Measurements from ENCODE around the gene IFT22. TPM values are rescaled to one million over a fixed set of nuclear protein-coding genes. Genes with fewer than 3 reads are reported as not detected.
"Not testable (repeated sequence)": the region's sequence is repeated elsewhere in the genome, so short reads cannot be mapped to it uniquely, and the experiment has no call there.

IFT22 gene
- polyA plus RNA-seq, 3 donors: 0.59 to 1.5 (median 0.87) TPM

- peaks cover 0 to 5% of the 10 kb centered on the region in 2 donors for H3K36me3 Mint-ChIP-seq
- Histone ChIP-seq H3K4me2 (replicated peaks; ENCODE audit: extremely low read depth, low read length, poor library complexity, severe bottlenecking) (no peak overlapping the region), H3K27me3 (ENCODE audit: control insufficient read depth in 2 of 2, insufficient read depth in 2 of 2, low read length in 2 of 2) (no peaks in the 10 kb centered on the region), H3K79me2 (ENCODE audit: insufficient read depth, low read length) (no peaks in the 10 kb centered on the region), H3K4me1 (ENCODE audit: control insufficient read depth in 1 of 2, insufficient read depth in 2 of 2, low read length in 2 of 2) (peaks cover 8 to 9% of the 10 kb centered on the region in 2 donors), H3K9me3 (replicated peaks in 1 of 2; ENCODE audit: control insufficient read depth in 1 of 2, insufficient read depth in 1 of 2, low read length in 2 of 2) (peaks cover 6 to 9% of the 10 kb centered on the region in 2 donors), H3K27ac (ENCODE audit: low read depth in 1 of 2, low read length in 2 of 2) (no peak overlapping the region), H3K4me3 (replicated peaks in 1 of 3; ENCODE audit: low read depth in 2 of 3, low read length in 3 of 3) (no peak overlapping the region), H3K9ac (ENCODE audit: insufficient read depth, low read length, poor library complexity, severe bottlenecking) (no peak overlapping the region), H2AFZ (ENCODE audit: insufficient read depth, low read depth, low read length, poor library complexity, severe bottlenecking) (no peak overlapping the region), H4K20me1 (ENCODE audit: insufficient read depth, low read length) (no peaks in the 10 kb centered on the region), H3K36me3 (replicated peaks in 1 of 2; ENCODE audit: control insufficient read depth in 1 of 2, insufficient read depth in 2 of 2, low read length in 2 of 2) (no peaks in the 10 kb centered on the region)
- H3K9me3 Mint-ChIP-seq: peaks cover 6 to 16% (median 10%) of the 10 kb centered on the region in 7 donors
- intact Hi-C loops (cut with micrococcal nuclease): loop anchor here (10.0 kb wide), 1 partner anchor 140 kb away; no protein-coding TSS in a partner anchor
- no peak for DNase-seq
- no peak overlapping the region for H3K27ac Mint-ChIP-seq
- no peak for TF ChIP-seq CTCF (IDR thresholded peaks at IDR 0.05)
- WGBS (ENCODE audit: insufficient coverage): 100% methylated on average over 4 of the region's 9 CpGs
- H3K27me3 Mint-ChIP-seq (ENCODE audit: low read depth in 3 of 3): peaks cover 8 to 15% (median 9%) of the 10 kb centered on the region in 3 donors
- peaks cover 23% of the 10 kb centered on the region for H3K4me1 Mint-ChIP-seq
- no peak overlapping the region for H3K4me3 Mint-ChIP-seq
Observed at GRCh38 chr7:101285171-101285570, 36.4 kb downstream of the IFT22 start.

- H3K27me3 ChIP-seq (ENCODE audit: control insufficient read depth in 2 of 2, insufficient read depth in 2 of 2, low read length in 2 of 2); H3K36me3 Mint-ChIP-seq; DNase-seq; H3K4me2 ChIP-seq (replicated peaks; ENCODE audit: extremely low read depth, low read length, poor library complexity, severe bottlenecking); H2AFZ ChIP-seq (ENCODE audit: insufficient read depth, low read depth, low read length, poor library complexity, severe bottlenecking); H3K9me3 ChIP-seq (replicated peaks in 1 of 2; ENCODE audit: control insufficient read depth in 1 of 2, insufficient read depth in 1 of 2, low read length in 2 of 2); H3K4me1 ChIP-seq (ENCODE audit: control insufficient read depth in 1 of 2, insufficient read depth in 2 of 2, low read length in 2 of 2); H3K79me2 ChIP-seq (ENCODE audit: insufficient read depth, low read length); H4K20me1 ChIP-seq (ENCODE audit: insufficient read depth, low read length); H3K4me3 ChIP-seq (replicated peaks in 1 of 3; ENCODE audit: low read depth in 2 of 3, low read length in 3 of 3); H3K36me3 ChIP-seq (replicated peaks in 1 of 2; ENCODE audit: control insufficient read depth in 1 of 2, insufficient read depth in 2 of 2, low read length in 2 of 2); H3K27ac ChIP-seq (ENCODE audit: low read depth in 1 of 2, low read length in 2 of 2); H3K9me3 Mint-ChIP-seq; H3K9ac ChIP-seq (ENCODE audit: insufficient read depth, low read length, poor library complexity, severe bottlenecking); H3K4me1 Mint-ChIP-seq; H3K4me3 Mint-ChIP-seq: not testable (repeated sequence)
- peaks cover 4 to 23% (median 9%) of the 10 kb centered on the region in 3 donors for H3K27me3 Mint-ChIP-seq (ENCODE audit: low read depth in 3 of 3)
- peak overlapping the region in 1 of 7 donors; percentile 2 for H3K27ac Mint-ChIP-seq
- 96% methylated on average over 6 of the region's 8 CpGs for WGBS (ENCODE audit: insufficient coverage)
- intact Hi-C loops (cut with micrococcal nuclease): loop anchor here (10.0 kb wide), 1 partner anchor 136 kb away; no protein-coding TSS in a partner anchor
Observed at GRCh38 chr7:101280912-101281311, 40.7 kb downstream of the IFT22 start.
